ENCODE measurements around the gene DISC1. TPM values are rescaled to one million over a fixed set of nuclear protein-coding genes. Genes with fewer than 3 reads are reported as not detected.
"Not testable (repeated sequence)": the region's sequence is repeated elsewhere in the genome, so short reads cannot be mapped to it uniquely, and the experiment has no call there.

DISC1 gene
- total RNA-seq, 1 donor from 2014 or later: 5.3 TPM

GRCh38 chr1:231722356-231722755 is 95.8 kb downstream of the DISC1 start:
- FAIRE-seq (no peak), DNase-seq (ENCODE audit: low spot score in 2 of 2) (no peak)

- FAIRE-seq (no peak), DNase-seq (ENCODE audit: low spot score in 2 of 2) (no peak)
Measured at GRCh38 chr1:231723146-231723545, 96.6 kb downstream of the DISC1 start.

GRCh38 chr1:231724041-231724440 is 97.5 kb downstream of the DISC1 start:
- DNase-seq (ENCODE audit: low spot score in 2 of 2) (no peak), FAIRE-seq (no peak)

GRCh38 chr1:231724876-231725647 is 98.5 kb downstream of the DISC1 start:
- no peak for DNase-seq (ENCODE audit: low spot score in 2 of 2)
- FAIRE-seq: no peak

- DNase-seq (ENCODE audit: low spot score in 2 of 2) (no peak), FAIRE-seq (no peak)
Measured at GRCh38 chr1:231727171-231727570, 100.6 kb downstream of the DISC1 start.

- not testable (repeated sequence) for FAIRE-seq; DNase-seq (ENCODE audit: low spot score in 2 of 2)
Measured at GRCh38 chr1:231728987-231729386, 102.4 kb downstream of the DISC1 start.

GRCh38 chr1:231729544-231729943 is 103.0 kb downstream of the DISC1 start:
- FAIRE-seq (no peak), DNase-seq (ENCODE audit: low spot score in 2 of 2) (no peak)

GRCh38 chr1:231731268-231731667 is 104.7 kb downstream of the DISC1 start:
- DNase-seq (ENCODE audit: low spot score in 2 of 2) (no peak), FAIRE-seq (no peak)

- FAIRE-seq (no peak), DNase-seq (ENCODE audit: low spot score in 2 of 2) (no peak)
Measured at GRCh38 chr1:231733063-231733462, 106.5 kb downstream of the DISC1 start.

- FAIRE-seq (no peak), DNase-seq (ENCODE audit: low spot score in 2 of 2) (no peak)
Measured at GRCh38 chr1:231733672-231734071, 107.1 kb downstream of the DISC1 start.

GRCh38 chr1:231734417-231734816 is 107.8 kb downstream of the DISC1 start:
- DNase-seq (ENCODE audit: low spot score in 2 of 2): no peak
- no peak for FAIRE-seq

GRCh38 chr1:231735411-231735810 is 108.8 kb downstream of the DISC1 start:
- FAIRE-seq (no peak), DNase-seq (ENCODE audit: low spot score in 2 of 2) (no peak)

- DNase-seq (ENCODE audit: low spot score in 2 of 2) (no peak), FAIRE-seq (no peak)
Measured at GRCh38 chr1:231735941-231736340, 109.4 kb downstream of the DISC1 start.

- FAIRE-seq (no peak), DNase-seq (ENCODE audit: low spot score in 2 of 2) (no peak)
Measured at GRCh38 chr1:231736464-231736863, 109.9 kb downstream of the DISC1 start.

GRCh38 chr1:231738554-231738953 is 112.0 kb downstream of the DISC1 start:
- DNase-seq (ENCODE audit: low spot score in 2 of 2) (no peak), FAIRE-seq (no peak)

- FAIRE-seq (no peak), DNase-seq (ENCODE audit: low spot score in 2 of 2) (no peak)
Measured at GRCh38 chr1:231743966-231744365, 117.4 kb downstream of the DISC1 start.

- no peak for FAIRE-seq
- no peak for DNase-seq (ENCODE audit: low spot score in 2 of 2)
Measured at GRCh38 chr1:231748760-231749415, 122.3 kb downstream of the DISC1 start.

- no peak for FAIRE-seq
- DNase-seq (ENCODE audit: low spot score in 2 of 2): no peak
Measured at GRCh38 chr1:231750296-231750695, 123.7 kb downstream of the DISC1 start.

GRCh38 chr1:231750818-231751362 is 124.3 kb downstream of the DISC1 start:
- no peak for FAIRE-seq

GRCh38 chr1:231751415-231751814 is 124.8 kb downstream of the DISC1 start:
- DNase-seq (ENCODE audit: low spot score in 2 of 2) (no peak), FAIRE-seq (no peak)

More at GRCh38 chr1:231750818-231751362, 124.3 kb downstream of the DISC1 start:
- no peak for DNase-seq (ENCODE audit: low spot score in 2 of 2)

- FAIRE-seq (no peak), DNase-seq (ENCODE audit: low spot score in 2 of 2) (no peak)
Measured at GRCh38 chr1:231753313-231753712, 126.7 kb downstream of the DISC1 start.

- FAIRE-seq: no peak
Measured at GRCh38 chr1:231757101-231757404, 130.5 kb downstream of the DISC1 start.

More at GRCh38 chr1:231757101-231757404, 130.5 kb downstream of the DISC1 start:
- DNase-seq (ENCODE audit: low spot score in 2 of 2): no peak

Data from frontal cortex (tissue), 4 donors.